HepG2 (cell line): ENCODE measurements around the gene HOXA5. TPM values are rescaled to one million over a fixed set of nuclear protein-coding genes. Genes with fewer than 3 reads are reported as not detected.

Source experiments
- ATAC-seq: fragments of 200-7000 bp; cut with Tn5 transposase; 3 replicates; pipeline ENCODE4 v1.9.1; 2020; ENCODE audit warnings: mild to moderate bottlenecking, moderate library complexity
- BruUV-seq: library from RNA; stranded (reverse); fragments of 400-500 nt; replicated peaks from 2 replicates; lab custom pipeline; 2021; lab: Mats Ljungman, UMichigan
- CTCF ChIA-PET: fragments of 300-600 bp; formaldehyde crosslinking; extraction: SDS; loops from one replicate; lab custom pipeline; 2021; ENCODE audit warnings: low total read pairs, inconsistent platforms, low intra/inter-chr PET ratio; lab: Yijun Ruan, JAX
- POLR2A ChIA-PET: fragments of 350-600 bp; sonication (Branson Sonifier 250); formaldehyde crosslinking; loops from one replicate; lab custom pipeline; 2020; ENCODE audit warnings: antibody characterized with exemption, inconsistent platforms; lab: Yijun Ruan, JAX
- DNase-seq: peaks from one replicate; pipeline ENCODE4 v3.0.0-alpha.2; 2015; ENCODE audit warnings: low spot score
- FAIRE-seq: peaks from 3 replicates; lab custom pipeline; 2011; peaks lifted over from hg19 to GRCh38; lab: Jason Lieb, UNC
- H2AFZ ChIP-seq: one replicate; pipeline ENCODE4 v1.6.1; 2011; ENCODE audit warnings: low read length, inconsistent platforms
- H3K27ac ChIP-seq: fragments of 300-600 bp; 3 replicates; pipeline ENCODE4 v1.8.0; 2011; ENCODE audit warnings: mixed run types, mild to moderate bottlenecking, mixed read lengths, low read length, inconsistent platforms; ENCODE audit not compliant: insufficient read depth; ENCODE audit errors: extremely low read length
- H3K27me3 ChIP-seq, 2 experiments: fragments of 200-600 bp in 1 of 2; 2 replicates in 1 of 2; 3 replicates in 1 of 2; pipeline versions ENCODE4 v1.6.0 to v1.8.0; 2011; ENCODE audit warnings: low read length in 2 of 2, mild to moderate bottlenecking in 2 of 2, moderate library complexity in 2 of 2, inconsistent platforms in 1 of 2; ENCODE audit not compliant: insufficient read depth in 2 of 2, control insufficient read depth in 1 of 2
- H3K36me3 ChIP-seq, 2 experiments: fragments of 200-600 bp in 1 of 2; replicated peaks in 1 of 2; 2 replicates in 1 of 2; 3 replicates in 1 of 2; pipeline versions ENCODE4 v1.5.1 to v1.8.0; 2011; ENCODE audit warnings: low read length in 2 of 2, inconsistent platforms in 1 of 2; ENCODE audit not compliant: insufficient read depth in 2 of 2, control insufficient read depth in 1 of 2
- H3K4me1 ChIP-seq: 2 replicates; pipeline ENCODE4 v1.5.1; 2012; ENCODE audit warnings: low read length, inconsistent platforms; ENCODE audit not compliant: insufficient read depth
- H3K4me2 ChIP-seq: 2 replicates; pipeline ENCODE4 v1.6.0; 2011; ENCODE audit warnings: low read depth, low read length, inconsistent platforms
- H3K4me3 ChIP-seq, 3 experiments: fragments of 200-600 bp in 1 of 3; sonication (generic), shearing (Covaris generic) in 1 of 3; replicated peaks in 1 of 3; 2 replicates each; pipeline ENCODE4 v1.5.1; 2011 to 2016; ENCODE audit warnings: low read length in 3 of 3, inconsistent platforms in 2 of 3, low read depth in 2 of 3, mild to moderate bottlenecking in 2 of 3, control low read depth in 1 of 3, mixed read lengths in 1 of 3; ENCODE audit not compliant: insufficient read depth in 1 of 3
- H3K79me2 ChIP-seq: one replicate; pipeline ENCODE4 v1.6.1; 2011; ENCODE audit warnings: low read length, inconsistent platforms; ENCODE audit not compliant: insufficient read depth
- H3K9ac ChIP-seq: 2 replicates; pipeline ENCODE4 v1.6.0; 2011; ENCODE audit warnings: mild to moderate bottlenecking, low read depth, low read length, inconsistent platforms; ENCODE audit not compliant: insufficient read depth
- H3K9me3 ChIP-seq: 2 replicates; pipeline ENCODE4 v1.5.1; 2012; ENCODE audit warnings: mild to moderate bottlenecking, low read length
- H4K20me1 ChIP-seq: 2 replicates; pipeline ENCODE4 v1.6.0; 2011; ENCODE audit warnings: inconsistent platforms, mild to moderate bottlenecking, low read length, moderate library complexity; ENCODE audit not compliant: insufficient read depth
- FOXP1 ChIP-seq, 2 experiments: fragments of 450-650 bp in 1 of 2; IDR thresholded peaks; 2 replicates each; pipeline ENCODE4 v1.6.1; 2017 to 2018; ENCODE audit warnings: antibody characterized with exemption in 1 of 2
- HOXA9 ChIP-seq: sonication (generic); formaldehyde crosslinking; IDR thresholded peaks from 2 replicates; pipeline ENCODE4 v1.8.1; 2022; ENCODE audit warnings: missing genetic modification reagents, mild to moderate bottlenecking, moderate library complexity, borderline replicate concordance
- POGZ ChIP-seq: sonication (generic); formaldehyde crosslinking; IDR thresholded peaks from 2 replicates; pipeline ENCODE4 v1.4.0; 2020; ENCODE audit warnings: mild to moderate bottlenecking, missing genetic modification reagents
- SKI ChIP-seq: fragments of 450-650 bp; IDR thresholded peaks from one replicate; pipeline ENCODE4 v1.6.1; 2018; ENCODE audit warnings: mild to moderate bottlenecking; ENCODE audit not compliant: partially characterized antibody
- SSRP1 ChIP-seq: IDR thresholded peaks from 2 replicates; pipeline ENCODE4 v1.6.1; 2016; ENCODE audit warnings: control low read depth
- ZC3H13 ChIP-seq: sonication (generic); formaldehyde crosslinking; IDR thresholded peaks from 2 replicates; pipeline ENCODE4 v1.8.1; 2023; ENCODE audit warnings: mild to moderate bottlenecking, missing genetic modification reagents, moderate library complexity
- ZFP36L1 ChIP-seq: sonication (generic); formaldehyde crosslinking; IDR thresholded peaks from 2 replicates; pipeline ENCODE4 v1.8.0; 2022; ENCODE audit warnings: mild to moderate bottlenecking, missing genetic modification reagents, moderate library complexity
- ZNF343 ChIP-seq: sonication (generic); formaldehyde crosslinking; IDR thresholded peaks from 2 replicates; pipeline ENCODE4 v1.4.0; 2020; ENCODE audit warnings: mild to moderate bottlenecking, missing genetic modification reagents
- ZNF557 ChIP-seq: sonication (generic); formaldehyde crosslinking; IDR thresholded peaks from 2 replicates; pipeline ENCODE4 v1.4.0; 2020; ENCODE audit warnings: missing genetic modification reagents
- ZNF615 ChIP-seq: sonication (generic); formaldehyde crosslinking; IDR thresholded peaks from 2 replicates; pipeline ENCODE4 v1.5.0; 2020; ENCODE audit warnings: mild to moderate bottlenecking, missing genetic modification reagents, borderline replicate concordance
- WGBS: methylation state at CpG from one replicate; pipeline ENCODE4 v1.1.6; 2017; ENCODE audit warnings: low lambda C conversion rate; 5-methylcytosine and 5-hydroxymethylcytosine counted together
- in situ Hi-C: cut with HindIII; loops from 2 replicates; pipeline ENCODE4 v1.10.0; 2017; ENCODE audit warnings: low pct_unique_long_range_greater_than_20kb; ENCODE audit not compliant: extremely low pct_ligation_motif_present
- intact Hi-C: fragments of 100-400 bp; cut with micrococcal nuclease; formaldehyde crosslinking; loops from one replicate; pipeline ENCODE4 v1.10.0; 2022; ENCODE audit not compliant: unreplicated experiment
- polyA plus RNA-seq, 8 experiments: library from polyadenylated mRNA; depleted of rRNA in 3 of 8; stranded (reverse) in 7 of 8; unstranded in 1 of 8; fragments of >200 nt; fragmentation: Illumina TruSeq in 4 of 8; extraction: Trizol in 4 of 8; gene quantifications; 2 replicates each; pipeline versions ENCODE4 v1.2.1 to v1.2.3, GENCODE V29; 2011 to 2016; ENCODE audit warnings: low read depth in 4 of 8, missing spikeins in 1 of 8, mixed read lengths in 1 of 8; ENCODE audit not compliant: insufficient read depth in 1 of 8
- total RNA-seq, 5 experiments: library from RNA; depleted of rRNA; stranded (reverse); fragments of >200 nt; fragmentation: Illumina TruSeq; extraction: Trizol; gene quantifications; 2 replicates each; pipeline ENCODE4 v1.2.3, GENCODE V29; 2016; ENCODE audit warnings: low read depth in 1 of 5
- TF ChIP-seq, protein P1 (sequence below): sonication (generic); formaldehyde crosslinking; IDR thresholded peaks from 2 replicates; pipeline ENCODE4 v1.4.0; 2020; ENCODE audit warnings: missing genetic modification reagents
- TF ChIP-seq, protein P2 (sequence below): sonication (generic); formaldehyde crosslinking; IDR thresholded peaks from 2 replicates; pipeline ENCODE4 v1.4.0; 2020; ENCODE audit warnings: missing genetic modification reagents
- TF ChIP-seq, protein P3 (sequence below): IDR thresholded peaks from 2 replicates; pipeline ENCODE4 v1.6.1; 2016; ENCODE audit warnings: mild to moderate bottlenecking
- TF ChIP-seq, protein P4 (sequence below): sonication (generic); formaldehyde crosslinking; conservative IDR thresholded peaks from 2 replicates; pipeline ENCODE4 v1.8.0; 2022; ENCODE audit warnings: low read depth, missing genetic modification reagents

The HOXA5 gene
- total and polyA plus RNA-seq, 2 of the 13 experiments (the other 11 are each of a cell fraction or from before 2014, with no cell fraction given): 3.2 to 3.6 TPM

DNA sequence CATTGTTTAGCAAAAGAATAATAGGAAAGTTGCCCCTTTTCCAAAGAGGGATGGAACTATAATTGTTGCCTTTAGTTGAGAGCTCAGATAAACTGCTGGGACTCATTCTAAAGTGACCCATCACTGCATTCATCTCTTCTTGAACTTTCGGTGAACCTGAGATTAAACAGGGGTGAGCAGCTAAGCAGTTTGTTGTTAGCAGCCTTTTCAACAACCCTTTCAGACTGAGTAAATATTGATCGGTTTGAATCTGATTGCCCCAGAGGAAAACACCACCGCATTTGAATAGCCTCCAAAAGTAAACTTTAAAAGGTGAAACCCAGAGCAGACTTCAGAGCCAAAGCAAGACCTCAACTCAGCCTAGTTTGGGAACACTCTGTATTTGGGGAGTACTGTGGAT lies 52.4 kb downstream of the HOXA5 start:
- ATAC-seq: peak; percentile 49
- no peak overlapping the region for H3K27ac ChIP-seq
- peaks cover 2 to 19% of the 10 kb centered on the region in 2 experiments; a peak in 2 of 5 replicates for H3K27me3 ChIP-seq
- in situ Hi-C loops (no loop called here), intact Hi-C loops (no loop called here)
- WGBS: 0% methylated on average over 3 of the region's 3 CpGs
- no TSS peak for BruUV-seq
- H3K79me2 ChIP-seq: no peaks in the 10 kb centered on the region
- no peak overlapping the region for H2AFZ ChIP-seq
- H3K9me3 ChIP-seq: no peaks in the 10 kb centered on the region
- no peak overlapping the region for H3K9ac ChIP-seq
- H3K4me1 ChIP-seq: peaks cover 16% of the 10 kb centered on the region
- no peaks in the 10 kb centered on the region for H3K36me3 ChIP-seq
- peak; percentile 65 for DNase-seq
- H3K4me3 ChIP-seq: no peak overlapping the region
- FAIRE-seq: peak; percentile 39
- ChIA-PET CTCF (no interaction called here), POLR2A (interaction anchor here (1.2 kb wide), 1 partner anchor 31 kb away, joined by 5 read pairs; no protein-coding TSS in a partner anchor)
- H3K4me2 ChIP-seq: no peak overlapping the region; the same call in 1 of the 2 replicates
- no peaks in the 10 kb centered on the region for H4K20me1 ChIP-seq
- TF ChIP-seq ZNF343 (CRISPR knock-in tag) (no peak), SKI (peak; percentile 54), ZFP36L1 (CRISPR knock-in tag) (no peak), SSRP1 (CRISPR knock-in tag) (no peak), ZNF557 (CRISPR knock-in tag) (no peak), ZC3H13 (CRISPR knock-in tag) (no peak), POGZ (CRISPR knock-in tag) (no peak), FOXP1 (IDR thresholded peaks at IDR 0.05) (no peak), FOXP1 (CRISPR knock-in tag; IDR thresholded peaks at IDR 0.05) (peak; percentile 73), ZNF615 (no peak), HOXA9 (CRISPR knock-in tag) (no peak)
- TF ChIP-seq, protein P1, sequence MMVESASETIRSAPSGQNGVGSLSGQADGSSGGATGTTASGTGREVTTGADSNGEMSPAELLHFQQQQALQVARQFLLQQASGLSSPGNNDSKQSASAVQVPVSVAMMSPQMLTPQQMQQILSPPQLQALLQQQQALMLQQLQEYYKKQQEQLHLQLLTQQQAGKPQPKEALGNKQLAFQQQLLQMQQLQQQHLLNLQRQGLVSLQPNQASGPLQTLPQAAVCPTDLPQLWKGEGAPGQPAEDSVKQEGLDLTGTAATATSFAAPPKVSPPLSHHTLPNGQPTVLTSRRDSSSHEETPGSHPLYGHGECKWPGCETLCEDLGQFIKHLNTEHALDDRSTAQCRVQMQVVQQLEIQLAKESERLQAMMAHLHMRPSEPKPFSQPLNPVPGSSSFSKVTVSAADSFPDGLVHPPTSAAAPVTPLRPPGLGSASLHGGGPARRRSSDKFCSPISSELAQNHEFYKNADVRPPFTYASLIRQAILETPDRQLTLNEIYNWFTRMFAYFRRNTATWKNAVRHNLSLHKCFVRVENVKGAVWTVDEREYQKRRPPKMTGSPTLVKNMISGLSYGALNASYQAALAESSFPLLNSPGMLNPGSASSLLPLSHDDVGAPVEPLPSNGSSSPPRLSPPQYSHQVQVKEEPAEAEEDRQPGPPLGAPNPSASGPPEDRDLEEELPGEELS (CRISPR knock-in tag): peak; percentile 47; the same call in 1 of the 2 replicates
- TF ChIP-seq, protein P2, sequence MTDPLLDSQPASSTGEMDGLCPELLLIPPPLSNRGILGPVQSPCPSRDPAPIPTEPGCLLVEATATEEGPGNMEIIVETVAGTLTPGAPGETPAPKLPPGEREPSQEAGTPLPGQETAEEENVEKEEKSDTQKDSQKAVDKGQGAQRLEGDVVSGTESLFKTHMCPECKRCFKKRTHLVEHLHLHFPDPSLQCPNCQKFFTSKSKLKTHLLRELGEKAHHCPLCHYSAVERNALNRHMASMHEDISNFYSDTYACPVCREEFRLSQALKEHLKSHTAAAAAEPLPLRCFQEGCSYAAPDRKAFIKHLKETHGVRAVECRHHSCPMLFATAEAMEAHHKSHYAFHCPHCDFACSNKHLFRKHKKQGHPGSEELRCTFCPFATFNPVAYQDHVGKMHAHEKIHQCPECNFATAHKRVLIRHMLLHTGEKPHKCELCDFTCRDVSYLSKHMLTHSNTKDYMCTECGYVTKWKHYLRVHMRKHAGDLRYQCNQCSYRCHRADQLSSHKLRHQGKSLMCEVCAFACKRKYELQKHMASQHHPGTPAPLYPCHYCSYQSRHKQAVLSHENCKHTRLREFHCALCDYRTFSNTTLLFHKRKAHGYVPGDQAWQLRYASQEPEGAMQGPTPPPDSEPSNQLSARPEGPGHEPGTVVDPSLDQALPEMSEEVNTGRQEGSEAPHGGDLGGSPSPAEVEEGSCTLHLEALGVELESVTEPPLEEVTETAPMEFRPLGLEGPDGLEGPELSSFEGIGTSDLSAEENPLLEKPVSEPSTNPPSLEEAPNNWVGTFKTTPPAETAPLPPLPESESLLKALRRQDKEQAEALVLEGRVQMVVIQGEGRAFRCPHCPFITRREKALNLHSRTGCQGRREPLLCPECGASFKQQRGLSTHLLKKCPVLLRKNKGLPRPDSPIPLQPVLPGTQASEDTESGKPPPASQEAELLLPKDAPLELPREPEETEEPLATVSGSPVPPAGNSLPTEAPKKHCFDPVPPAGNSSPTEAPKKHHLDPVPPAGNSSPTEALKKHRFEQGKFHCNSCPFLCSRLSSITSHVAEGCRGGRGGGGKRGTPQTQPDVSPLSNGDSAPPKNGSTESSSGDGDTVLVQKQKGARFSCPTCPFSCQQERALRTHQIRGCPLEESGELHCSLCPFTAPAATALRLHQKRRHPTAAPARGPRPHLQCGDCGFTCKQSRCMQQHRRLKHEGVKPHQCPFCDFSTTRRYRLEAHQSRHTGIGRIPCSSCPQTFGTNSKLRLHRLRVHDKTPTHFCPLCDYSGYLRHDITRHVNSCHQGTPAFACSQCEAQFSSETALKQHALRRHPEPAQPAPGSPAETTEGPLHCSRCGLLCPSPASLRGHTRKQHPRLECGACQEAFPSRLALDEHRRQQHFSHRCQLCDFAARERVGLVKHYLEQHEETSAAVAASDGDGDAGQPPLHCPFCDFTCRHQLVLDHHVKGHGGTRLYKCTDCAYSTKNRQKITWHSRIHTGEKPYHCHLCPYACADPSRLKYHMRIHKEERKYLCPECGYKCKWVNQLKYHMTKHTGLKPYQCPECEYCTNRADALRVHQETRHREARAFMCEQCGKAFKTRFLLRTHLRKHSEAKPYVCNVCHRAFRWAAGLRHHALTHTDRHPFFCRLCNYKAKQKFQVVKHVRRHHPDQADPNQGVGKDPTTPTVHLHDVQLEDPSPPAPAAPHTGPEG: no peak
- TF ChIP-seq, protein P3, sequence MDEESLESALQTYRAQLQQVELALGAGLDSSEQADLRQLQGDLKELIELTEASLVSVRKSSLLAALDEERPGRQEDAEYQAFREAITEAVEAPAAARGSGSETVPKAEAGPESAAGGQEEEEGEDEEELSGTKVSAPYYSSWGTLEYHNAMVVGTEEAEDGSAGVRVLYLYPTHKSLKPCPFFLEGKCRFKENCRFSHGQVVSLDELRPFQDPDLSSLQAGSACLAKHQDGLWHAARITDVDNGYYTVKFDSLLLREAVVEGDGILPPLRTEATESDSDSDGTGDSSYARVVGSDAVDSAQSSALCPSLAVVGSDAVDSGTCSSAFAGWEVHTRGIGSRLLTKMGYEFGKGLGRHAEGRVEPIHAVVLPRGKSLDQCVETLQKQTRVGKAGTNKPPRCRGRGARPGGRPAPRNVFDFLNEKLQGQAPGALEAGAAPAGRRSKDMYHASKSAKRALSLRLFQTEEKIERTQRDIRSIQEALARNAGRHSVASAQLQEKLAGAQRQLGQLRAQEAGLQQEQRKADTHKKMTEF (CRISPR knock-in tag): 0 out of 2 replicates have a peak, but pooled peaks have one; percentile 20
- TF ChIP-seq, protein P4, sequence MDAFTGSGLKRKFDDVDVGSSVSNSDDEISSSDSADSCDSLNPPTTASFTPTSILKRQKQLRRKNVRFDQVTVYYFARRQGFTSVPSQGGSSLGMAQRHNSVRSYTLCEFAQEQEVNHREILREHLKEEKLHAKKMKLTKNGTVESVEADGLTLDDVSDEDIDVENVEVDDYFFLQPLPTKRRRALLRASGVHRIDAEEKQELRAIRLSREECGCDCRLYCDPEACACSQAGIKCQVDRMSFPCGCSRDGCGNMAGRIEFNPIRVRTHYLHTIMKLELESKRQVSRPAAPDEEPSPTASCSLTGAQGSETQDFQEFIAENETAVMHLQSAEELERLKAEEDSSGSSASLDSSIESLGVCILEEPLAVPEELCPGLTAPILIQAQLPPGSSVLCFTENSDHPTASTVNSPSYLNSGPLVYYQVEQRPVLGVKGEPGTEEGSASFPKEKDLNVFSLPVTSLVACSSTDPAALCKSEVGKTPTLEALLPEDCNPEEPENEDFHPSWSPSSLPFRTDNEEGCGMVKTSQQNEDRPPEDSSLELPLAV (CRISPR knock-in tag): no peak
